Heart right ventricle (tissue), 16 donors: ENCODE results near the gene MMP20. TPM values are rescaled to one million over a fixed set of nuclear protein-coding genes. Genes with fewer than 3 reads are reported as not detected.

Experiments used
- ATAC-seq, 8 donors: fragments of 200-7000 bp; cut with Tn5 transposase; one replicate each; pipeline ENCODE4 v1.9.1; 2020; ENCODE audit warnings: mild to moderate bottlenecking in 8 of 8, moderate library complexity in 8 of 8, moderate number of reproducible peaks in 1 of 8
- DNase-seq, 2 donors: peaks; one replicate each; pipeline ENCODE4 v3.0.0-alpha.2; 2020
- H3K27ac ChIP-seq, 10 donors: fragments of 200-600 bp; sonication (generic) in 2 of 10; one replicate each; pipeline versions ENCODE4 v1.5.0 to v1.8.0; 2020 to 2022; ENCODE audit warnings: mild to moderate bottlenecking in 3 of 10
- H3K27me3 ChIP-seq, 7 donors: fragments of 200-600 bp; one replicate each; pipeline ENCODE4 v1.8.0; 2021 to 2022; ENCODE audit warnings: mild to moderate bottlenecking in 2 of 7
- H3K36me3 ChIP-seq, 9 donors: fragments of 200-600 bp; sonication (generic) in 1 of 9; one replicate each; pipeline versions ENCODE4 v1.5.0 to v1.8.0; 2020 to 2022; ENCODE audit warnings: mild to moderate bottlenecking in 2 of 9
- H3K4me1 ChIP-seq, 9 donors: fragments of 200-600 bp; sonication (generic) in 1 of 9; one replicate each; pipeline versions ENCODE4 v1.5.0 to v1.8.0; 2020 to 2022; ENCODE audit warnings: mild to moderate bottlenecking in 4 of 9
- H3K4me3 ChIP-seq, 10 donors: fragments of 200-600 bp; sonication (generic) in 2 of 10; one replicate each; pipeline versions ENCODE4 v1.5.0 to v1.8.0; 2020 to 2022; ENCODE audit warnings: mild to moderate bottlenecking in 7 of 10, moderate library complexity in 2 of 10
- H3K9me3 ChIP-seq, 11 donors: fragments of 200-600 bp in 10 of 11; sonication (generic) in 2 of 11; one replicate each; pipeline versions ENCODE4 v1.5.0 to v1.8.0; 2013 to 2022; ENCODE audit warnings: mild to moderate bottlenecking in 2 of 11, control low read depth in 1 of 11, moderate library complexity in 1 of 11
- CTCF ChIP-seq, 9 donors: fragments of 200-600 bp; sonication (generic) in 2 of 9; IDR thresholded peaks; one replicate each; pipeline versions ENCODE4 v1.5.0 to v1.8.0; 2021 to 2022; ENCODE audit warnings: antibody characterized with exemption in 9 of 9, mild to moderate bottlenecking in 5 of 9, moderate library complexity in 1 of 9
- WGBS, 2 donors: extraction: QIAGEN DNeasy Blood & Tissue Kit; methylation state at CpG; one replicate each; pipeline ENCODE4 v1.1.7; 2013; ENCODE audit warnings: inconsistent platforms in 1 of 2; 5-methylcytosine and 5-hydroxymethylcytosine counted together
- intact Hi-C, 10 donors: fragments of 100-400 bp; cut with DNase I; formaldehyde crosslinking; loops; one replicate each; pipeline versions ENCODE4 v1.11.1 to v1.14.2; 2022
- polyA plus RNA-seq, 2 donors: library from polyadenylated mRNA; stranded (reverse); fragments of 200-250 nt; gene quantifications; one replicate each; pipeline ENCODE4 v1.2.3, GENCODE V29; 2013
- total RNA-seq, 10 donors: library from RNA; stranded (reverse); fragmentation: NEBNext Ultra II Directional in 3 of 10; extraction: Animal tissue kit (Norgen Biotek cat#: 25700) in 3 of 10; gene quantifications; one replicate each; pipeline versions ENCODE4 v1.2.1 to v1.2.4, GENCODE V29; 2021 to 2023
- donor health status: Arrhythmogenic right ventricular cardiomyopathy.
- donor health status: ischemic (EF 13 %, LVEDD 7.1; RV severe dilation, severe dysfunction).
- donor health status: healthy with polysubstance abuse.
- donor health status: DM: no; HTN: yes; CAD: no.
- donor health status: DM: no; HTN: no; CAD: no.
- donor health status: ischemic (EF 25% LVEDD 6.9; RV normal size, moderate dysfunction).
- donor health status: ischemic (EF 25% LVEDD 5.7; RV mildly dilated, moderate dysfunction).
- donor health status: healthy.
- donor health status: DM: yes; HTN: yes; CAD: no.
- donor health status: Ischemic cardiomyopathy.
- donor health status: ischemic (EF 35%, LVEDD 5.7; RV mildly dilated, moderate dysfunction).
- donor health status: nonischemic (EF 11% LVEDD 7.7; RV severe dilation, severe dysfunction).
- donor health status: DM: yes; HTN: yes; CAD: no.
- donor health status: PGD.
- donor health status: ischemic (EF 29% LVEDD 5.4; RV normal size, mild dysfunction).
- donor health status: nonischemic (EF 23%, LVEDD 6.1; RV moderate dilation, normal function).

MMP20 gene
- total and polyA plus RNA-seq, 12 donors = not detected

- Histone ChIP-seq H3K27ac (no peak overlapping the region), H3K4me1 (peaks cover 0 to 10% (median 0%) of the 10 kb centered on the region in 9 donors), H3K27me3 (peaks cover 0 to 5% (median 0%) of the 10 kb centered on the region in 7 donors), H3K36me3 (no peaks in the 10 kb centered on the region), H3K9me3 (no peaks in the 10 kb centered on the region), H3K4me3 (no peak overlapping the region)
- ATAC-seq (no peak), DNase-seq (no peak)
- 87 to 88% methylated on average over 3 of the region's 3 CpGs for WGBS, 2 donors
- no peak for TF ChIP-seq CTCF (IDR thresholded peaks at IDR 0.05)
- intact Hi-C loops = no loop called here
Measured at GRCh38 chr11:102546923-102547471, 78.1 kb downstream of the MMP20 start.

- Histone ChIP-seq H3K27me3 (peaks cover 0 to 5% (median 0%) of the 10 kb centered on the region in 7 donors), H3K36me3 (no peaks in the 10 kb centered on the region), H3K27ac (no peak overlapping the region), H3K4me3 (no peak overlapping the region), H3K4me1 (peaks cover 0 to 10% (median 0%) of the 10 kb centered on the region in 9 donors), H3K9me3 (no peaks in the 10 kb centered on the region)
- TF ChIP-seq CTCF (IDR thresholded peaks at IDR 0.05) = no peak
- DNase-seq = no peak
- ATAC-seq = no peak
- intact Hi-C loops = no loop called here
- 71 to 72% methylated on average over 4 of the region's 4 CpGs for WGBS, 2 donors
Measured at GRCh38 chr11:102546427-102546826, 78.7 kb downstream of the MMP20 start.

- peaks cover 0 to 10% (median 0%) of the 10 kb centered on the region in 9 donors for H3K4me1 ChIP-seq
- intact Hi-C loops = no loop called here
- no peak overlapping the region for H3K27ac ChIP-seq
- peaks cover 0 to 5% (median 0%) of the 10 kb centered on the region in 7 donors for H3K27me3 ChIP-seq
- H3K4me3 ChIP-seq = no peak overlapping the region
- H3K36me3 ChIP-seq = no peaks in the 10 kb centered on the region
- WGBS, 2 donors = 80% methylated on average over 4 of the region's 4 CpGs
- no peak for TF ChIP-seq CTCF (IDR thresholded peaks at IDR 0.05)
- DNase-seq = no peak
- H3K9me3 ChIP-seq = peaks cover 0 to 3% (median 0%) of the 10 kb centered on the region in 11 donors
- ATAC-seq = no peak
Measured at GRCh38 chr11:102545701-102546100, 79.4 kb downstream of the MMP20 start.

- peaks cover 0 to 10% (median 0%) of the 10 kb centered on the region in 9 donors for H3K4me1 ChIP-seq
- DNase-seq = no peak
- H3K4me3 ChIP-seq = no peak overlapping the region
- intact Hi-C loops = no loop called here
- 85 to 87% methylated on average over 1 of the region's 1 CpG for WGBS, 2 donors
- no peak for ATAC-seq
- peaks cover 0 to 5% (median 0%) of the 10 kb centered on the region in 7 donors for H3K27me3 ChIP-seq
- no peak overlapping the region for H3K27ac ChIP-seq
- H3K9me3 ChIP-seq = peaks cover 0 to 6% (median 0%) of the 10 kb centered on the region in 11 donors
- no peak for TF ChIP-seq CTCF (IDR thresholded peaks at IDR 0.05)
- H3K36me3 ChIP-seq = no peaks in the 10 kb centered on the region
Measured at GRCh38 chr11:102544594-102544993, 80.5 kb downstream of the MMP20 start.
